ENCODE measurements around the gene HEATR9. TPM values are rescaled to one million over a fixed set of nuclear protein-coding genes. Genes with fewer than 3 reads are reported as not detected.

The HEATR9 gene
- total RNA-seq, 1 donor from 2014 or later, result not detected

- no peak for DNase-seq (ENCODE audit: low spot score)
These were observed 58.7 kb downstream of the HEATR9 start for GRCh38 chr17:35809855-35810461.

- DNase-seq (ENCODE audit: low spot score), result peak; percentile 99
These were observed 59.5 kb downstream of the HEATR9 start, which contains the start of gene TAF15 for GRCh38 chr17:35808962-35809854. TAF15 (plus strand) TSS chr17:35809484; CDS start chr17:35809570, 86 bp downstream.

GRCh38 chr17:35808240-35808961 is 60.3 kb downstream of the HEATR9 start:
- no peak for DNase-seq (ENCODE audit: low spot score)

GRCh38 chr17:35807371-35808144 is 61.1 kb downstream of the HEATR9 start:
- DNase-seq (ENCODE audit: low spot score), result no peak

Other genes starting within 250 kb of the HEATR9 start
- gene RASL10B, start 137.3 kb downstream of the HEATR9 start, total RNA-seq (ENCODE audit: insufficient read depth, low replicate concordance), result 14.7 TPM
- 1.4 TPM for gene GAS2L2, start 115.7 kb downstream of the HEATR9 start, total RNA-seq (ENCODE audit: insufficient read depth, low replicate concordance)
- not detected for gene C17orf50, start 108.0 kb downstream of the HEATR9 start, total RNA-seq (ENCODE audit: insufficient read depth, low replicate concordance)
- gene MMP28, start 73.2 kb downstream of the HEATR9 start, total RNA-seq (ENCODE audit: insufficient read depth, low replicate concordance), result 113 TPM
- 33.0 TPM for gene TAF15, start 59.4 kb downstream of the HEATR9 start, total RNA-seq (ENCODE audit: insufficient read depth, low replicate concordance)
- not detected for gene CCL5, start 11.5 kb upstream of the HEATR9 start, total RNA-seq (ENCODE audit: insufficient read depth, low replicate concordance)
- not detected for gene RDM1, start 61.9 kb upstream of the HEATR9 start, total RNA-seq (ENCODE audit: insufficient read depth, low replicate concordance)
- gene LYZL6, start 74.8 kb upstream of the HEATR9 start, total RNA-seq (ENCODE audit: insufficient read depth, low replicate concordance), result not detected
- not detected for gene CCL16, start 112.6 kb upstream of the HEATR9 start, total RNA-seq (ENCODE audit: insufficient read depth, low replicate concordance)
- gene CCL14, start 117.8 kb upstream of the HEATR9 start, total RNA-seq (ENCODE audit: insufficient read depth, low replicate concordance), result 4.1 TPM
- gene CCL15, start 132.7 kb upstream of the HEATR9 start, total RNA-seq (ENCODE audit: insufficient read depth, low replicate concordance), result not detected
- not detected for gene CCL23, start 149.1 kb upstream of the HEATR9 start, total RNA-seq (ENCODE audit: insufficient read depth, low replicate concordance)
- gene CCL18, start 195.4 kb upstream of the HEATR9 start, total RNA-seq (ENCODE audit: insufficient read depth, low replicate concordance), result not detected
- gene CCL3, start 221.3 kb upstream of the HEATR9 start, total RNA-seq (ENCODE audit: insufficient read depth, low replicate concordance), result 52.0 TPM
- gene CCL4, start 234.9 kb upstream of the HEATR9 start, total RNA-seq (ENCODE audit: insufficient read depth, low replicate concordance), result 22.1 TPM